Keratinocyte (primary cell): ENCODE results near the gene SIGMAR1. TPM values are rescaled to one million over a fixed set of nuclear protein-coding genes. Genes with fewer than 3 reads are reported as not detected.

Source experiments
- DNase-seq: peaks from one replicate; pipeline ENCODE4 v3.0.0-alpha.2; 2011; ENCODE audit warnings: low read depth, missing footprints, low spot score
- FAIRE-seq: peaks from 2 replicates; lab custom pipeline; 2011; peaks lifted over from hg19 to GRCh38; lab: Jason Lieb, UNC
- H2AFZ ChIP-seq: 2 replicates; pipeline ENCODE4 v1.6.0; 2012; ENCODE audit warnings: low read length, control low read depth, inconsistent platforms; ENCODE audit not compliant: control insufficient read depth
- H3K27ac ChIP-seq: 2 replicates; pipeline ENCODE4 v1.5.1; 2011; ENCODE audit warnings: low read length; ENCODE audit not compliant: control insufficient read depth, insufficient read depth
- H3K27me3 ChIP-seq: 3 replicates; pipeline ENCODE4 v1.6.0; 2011; ENCODE audit warnings: low read length; ENCODE audit not compliant: control insufficient read depth, insufficient read depth; ENCODE audit errors: extremely low read depth
- H3K36me3 ChIP-seq, 2 experiments: 2 replicates in 1 of 2; 3 replicates in 1 of 2; pipeline ENCODE4 v1.5.1; 2011; ENCODE audit warnings: low read length in 2 of 2, mild to moderate bottlenecking in 1 of 2; ENCODE audit not compliant: control insufficient read depth in 2 of 2, insufficient read depth in 2 of 2; ENCODE audit errors: extremely low read depth in 1 of 2
- H3K4me1 ChIP-seq: 3 replicates; pipeline ENCODE4 v1.5.1; 2011; ENCODE audit warnings: low read length; ENCODE audit not compliant: control insufficient read depth, insufficient read depth; ENCODE audit errors: extremely low read depth
- H3K4me2 ChIP-seq: 3 replicates; pipeline ENCODE4 v1.6.0; 2011; ENCODE audit warnings: low read depth, low read length; ENCODE audit not compliant: control insufficient read depth, insufficient read depth; ENCODE audit errors: extremely low read depth
- H3K4me3 ChIP-seq, 3 experiments: fragments of 200-600 bp in 1 of 3; sonication (generic) in 1 of 3; 2 replicates in 2 of 3; 3 replicates in 1 of 3; pipeline ENCODE4 v1.5.1; 2011 to 2016; ENCODE audit warnings: low read length in 3 of 3, mild to moderate bottlenecking in 3 of 3, control low read depth in 2 of 3, inconsistent platforms in 1 of 3, low read depth in 1 of 3, mixed read lengths in 1 of 3, mixed run types in 1 of 3, moderate library complexity in 1 of 3; ENCODE audit not compliant: control insufficient read depth in 2 of 3, insufficient read depth in 2 of 3; ENCODE audit errors: extremely low read depth in 1 of 3
- H3K79me2 ChIP-seq: 2 replicates; pipeline ENCODE4 v1.6.0; 2012; ENCODE audit warnings: low read length; ENCODE audit not compliant: control insufficient read depth, insufficient read depth
- H3K9ac ChIP-seq: 3 replicates; pipeline ENCODE4 v1.6.0; 2011; ENCODE audit warnings: low read length; ENCODE audit not compliant: control insufficient read depth, insufficient read depth; ENCODE audit errors: extremely low read depth
- H3K9me1 ChIP-seq: 3 replicates; pipeline ENCODE4 v1.6.0; 2011; ENCODE audit warnings: low read length; ENCODE audit not compliant: control insufficient read depth, insufficient read depth; ENCODE audit errors: extremely low read depth
- H3K9me3 ChIP-seq: 2 replicates; pipeline ENCODE4 v1.5.1; 2012; ENCODE audit warnings: low read depth, low read length; ENCODE audit not compliant: control insufficient read depth
- H4K20me1 ChIP-seq: 3 replicates; pipeline ENCODE4 v1.6.0; 2011; ENCODE audit warnings: low read length; ENCODE audit not compliant: control insufficient read depth, insufficient read depth; ENCODE audit errors: extremely low read depth
- EZH2 ChIP-seq: IDR thresholded peaks from one replicate; pipeline ENCODE4 v1.6.1; 2012; ENCODE audit warnings: inconsistent platforms, mild to moderate bottlenecking, low read length, moderate library complexity
- dilution Hi-C: fragments of 300-500 bp; cut with MboI; formaldehyde crosslinking; loops from one replicate; pipeline ENCODE4 v1.7.0; 2020; ENCODE audit warnings: low sequenced_read_pairs; ENCODE audit not compliant: extremely low pct_ligation_motif_present
- polyA plus RNA-seq, 5 experiments: library from polyadenylated mRNA; depleted of rRNA in 3 of 5; stranded (reverse) in 3 of 5; stranded (forward) in 1 of 5; unstranded in 1 of 5; fragments of >200 nt; gene quantifications; 1 replicate in 1 of 5; 2 replicates in 3 of 5; 3 replicates in 1 of 5; pipeline versions ENCODE4 v1.2.1 to v1.2.3, GENCODE V29; 2011 to 2012; ENCODE audit warnings: missing spikeins in 2 of 5, low read depth in 1 of 5, low replicate concordance in 1 of 5
- TF ChIP-seq, protein P1 (sequence below), 3 experiments: IDR thresholded peaks in 1 of 3; conservative IDR thresholded peaks in 1 of 3; optimal IDR thresholded peaks in 1 of 3; 2 replicates in 2 of 3; 3 replicates in 1 of 3; pipeline versions ENCODE3 to v1.5.1; 2011; ENCODE audit warnings: low read length in 3 of 3, mild to moderate bottlenecking in 3 of 3, moderate library complexity in 2 of 3, control low read depth in 1 of 3, inconsistent platforms in 1 of 3; ENCODE audit not compliant: insufficient read depth in 2 of 3; ENCODE audit errors: extremely low read depth in 1 of 3

Gene SIGMAR1
- polyA plus RNA-seq, 1 donor (not counting 4 experiments of a cell fraction or from before 2014, with no cell fraction given), result 74.9 TPM

DNA sequence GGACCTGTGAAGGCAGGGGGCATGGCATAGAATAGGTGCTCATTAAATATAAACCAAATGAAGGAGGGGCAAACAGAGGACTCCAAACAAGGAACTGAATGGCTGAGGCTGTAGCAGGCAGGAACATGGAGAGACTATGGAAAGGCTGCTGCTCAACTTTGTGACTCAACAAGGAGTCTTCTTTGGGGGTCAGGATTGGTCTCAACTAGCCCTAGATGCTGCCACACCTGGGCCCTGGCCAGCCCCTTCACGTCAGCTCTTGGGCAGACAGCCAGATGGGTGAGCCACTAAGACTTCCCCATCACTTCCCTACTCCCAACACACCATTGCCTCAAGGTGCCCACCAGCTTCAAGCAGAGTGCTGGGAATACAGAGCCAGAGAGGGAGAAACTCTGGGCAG is 36.7 kb downstream of the SIGMAR1 start:
- DNase-seq, result peak; percentile 84
- FAIRE-seq, result peak; percentile 91

DNA sequence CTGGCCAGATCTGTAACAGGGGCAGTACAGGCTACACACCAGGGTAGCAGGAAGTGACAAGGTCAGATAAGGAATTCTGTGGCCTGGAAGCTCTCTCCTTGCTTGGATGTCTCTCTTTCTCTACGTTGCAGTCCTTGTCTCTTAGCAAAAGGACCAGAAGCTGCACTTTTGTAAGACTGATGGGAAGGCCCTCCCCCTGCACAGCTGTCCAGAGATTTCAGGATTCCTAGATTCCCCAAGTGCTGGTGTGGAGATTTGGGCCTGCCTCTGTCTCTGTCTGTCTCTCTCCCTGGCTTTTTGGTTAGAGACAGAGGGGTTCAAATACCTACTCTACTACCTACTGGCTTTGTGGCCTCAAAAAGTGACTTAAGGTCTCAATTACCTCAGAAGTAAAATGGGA is 38.0 kb downstream of the SIGMAR1 start:
- Histone ChIP-seq H3K36me3 (no peaks in the 10 kb centered on the region), H3K27ac (no peak overlapping the region), H3K9me3 (no peaks in the 10 kb centered on the region), H3K9ac (no peak overlapping the region), H4K20me1 (no peaks in the 10 kb centered on the region), H3K4me3 (no peak overlapping the region), H3K4me2 (no peak overlapping the region), H3K79me2 (no peaks in the 10 kb centered on the region), H3K4me1 (peaks cover 18% of the 10 kb centered on the region), H3K27me3 (no peaks in the 10 kb centered on the region), H2AFZ (no peak overlapping the region), H3K9me1 (no peaks in the 10 kb centered on the region)
- dilution Hi-C loops, result no loop called here
- TF ChIP-seq EZH2, result no peak
- TF ChIP-seq, protein P1, sequence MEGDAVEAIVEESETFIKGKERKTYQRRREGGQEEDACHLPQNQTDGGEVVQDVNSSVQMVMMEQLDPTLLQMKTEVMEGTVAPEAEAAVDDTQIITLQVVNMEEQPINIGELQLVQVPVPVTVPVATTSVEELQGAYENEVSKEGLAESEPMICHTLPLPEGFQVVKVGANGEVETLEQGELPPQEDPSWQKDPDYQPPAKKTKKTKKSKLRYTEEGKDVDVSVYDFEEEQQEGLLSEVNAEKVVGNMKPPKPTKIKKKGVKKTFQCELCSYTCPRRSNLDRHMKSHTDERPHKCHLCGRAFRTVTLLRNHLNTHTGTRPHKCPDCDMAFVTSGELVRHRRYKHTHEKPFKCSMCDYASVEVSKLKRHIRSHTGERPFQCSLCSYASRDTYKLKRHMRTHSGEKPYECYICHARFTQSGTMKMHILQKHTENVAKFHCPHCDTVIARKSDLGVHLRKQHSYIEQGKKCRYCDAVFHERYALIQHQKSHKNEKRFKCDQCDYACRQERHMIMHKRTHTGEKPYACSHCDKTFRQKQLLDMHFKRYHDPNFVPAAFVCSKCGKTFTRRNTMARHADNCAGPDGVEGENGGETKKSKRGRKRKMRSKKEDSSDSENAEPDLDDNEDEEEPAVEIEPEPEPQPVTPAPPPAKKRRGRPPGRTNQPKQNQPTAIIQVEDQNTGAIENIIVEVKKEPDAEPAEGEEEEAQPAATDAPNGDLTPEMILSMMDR (optimal IDR thresholded peaks at IDR 0.05 in 1 of 3, IDR thresholded peaks at IDR 0.05 in 1 of 3, conservative IDR thresholded peaks at IDR 0.05 in 1 of 3; ENCODE audit: extremely low read depth in 1 of 3, insufficient read depth in 2 of 3, low read length in 3 of 3), result no peak
- FAIRE-seq (no peak), DNase-seq (no peak)

More for the DNA sequence above, 36.7 kb downstream of the SIGMAR1 start:
- peaks cover 18% of the 10 kb centered on the region for H3K4me1 ChIP-seq
- H4K20me1 ChIP-seq, result no peaks in the 10 kb centered on the region
- H3K9me3 ChIP-seq, result no peaks in the 10 kb centered on the region
- H3K9ac ChIP-seq, result peak overlapping the region; percentile 23
- dilution Hi-C loops, result no loop called here
- peak overlapping the region; percentile 45 for H3K4me2 ChIP-seq
- no peaks in the 10 kb centered on the region for H3K79me2 ChIP-seq
- TF ChIP-seq EZH2, result no peak
- TF ChIP-seq, protein P1 (optimal IDR thresholded peaks at IDR 0.05 in 1 of 3, IDR thresholded peaks at IDR 0.05 in 1 of 3, conservative IDR thresholded peaks at IDR 0.05 in 1 of 3; ENCODE audit: extremely low read depth in 1 of 3, insufficient read depth in 2 of 3, low read length in 3 of 3), result no peak
- no peaks in the 10 kb centered on the region for H3K9me1 ChIP-seq
- peak overlapping the region; percentile 29 for H3K27ac ChIP-seq
- H3K4me3 ChIP-seq, result peak overlapping the region in 1 of 3 experiments; percentile 13
- H3K27me3 ChIP-seq, result no peaks in the 10 kb centered on the region
- H3K36me3 ChIP-seq, result no peaks in the 10 kb centered on the region
- H2AFZ ChIP-seq, result peak overlapping the region; percentile 58
